ENCODE results near the gene UVRAG.

The UVRAG gene

GRCh38 chr11:76152741-76153570, 337.9 kb downstream of the UVRAG start:
- no peak overlapping the region for H3K4me3 ChIP-seq (ENCODE audit: control insufficient read depth, low read depth, low read length)
- DNase-seq (ENCODE audit: low read depth), result no peak
- no peak for TF ChIP-seq CTCF (IDR thresholded peaks at IDR 0.05; ENCODE audit: control insufficient read depth, insufficient read depth, low read depth, low read length, missing control alignments)

GRCh38 chr11:76153571-76153923, 338.5 kb downstream of the UVRAG start:
- peak; percentile 38 for DNase-seq (ENCODE audit: low read depth)
- H3K4me3 ChIP-seq (ENCODE audit: control insufficient read depth, low read depth, low read length), result no peak overlapping the region
- no peak for TF ChIP-seq CTCF (IDR thresholded peaks at IDR 0.05; ENCODE audit: control insufficient read depth, insufficient read depth, low read depth, low read length, missing control alignments)

GRCh38 chr11:76155500-76156227, 340.7 kb downstream of the UVRAG start:
- no peak for DNase-seq (ENCODE audit: low read depth)
- TF ChIP-seq CTCF (IDR thresholded peaks at IDR 0.05; ENCODE audit: control insufficient read depth, insufficient read depth, low read depth, low read length, missing control alignments), result no peak
- no peak overlapping the region for H3K4me3 ChIP-seq (ENCODE audit: control insufficient read depth, low read depth, low read length)

GRCh38 chr11:76156971-76157427, 342.0 kb downstream of the UVRAG start:
- DNase-seq (ENCODE audit: low read depth), result no peak
- no peak overlapping the region for H3K4me3 ChIP-seq (ENCODE audit: control insufficient read depth, low read depth, low read length)
- TF ChIP-seq CTCF (IDR thresholded peaks at IDR 0.05; ENCODE audit: control insufficient read depth, insufficient read depth, low read depth, low read length, missing control alignments), result no peak

- TF ChIP-seq CTCF (IDR thresholded peaks at IDR 0.05; ENCODE audit: control insufficient read depth, insufficient read depth, low read depth, low read length, missing control alignments), result no peak
- H3K4me3 ChIP-seq (ENCODE audit: control insufficient read depth, low read depth, low read length), result no peak overlapping the region
- DNase-seq (ENCODE audit: low read depth), result no peak
These were observed 342.9 kb downstream of the UVRAG start for GRCh38 chr11:76157891-76158290.

GRCh38 chr11:76158394-76159302, 343.6 kb downstream of the UVRAG start:
- TF ChIP-seq CTCF (IDR thresholded peaks at IDR 0.05; ENCODE audit: control insufficient read depth, insufficient read depth, low read depth, low read length, missing control alignments), result no peak
- H3K4me3 ChIP-seq (ENCODE audit: control insufficient read depth, low read depth, low read length), result no peak overlapping the region
- no peak for DNase-seq (ENCODE audit: low read depth)

All from AG09309 (cell line).